COLO668 (cell line): ENCODE measurements around the gene MPG.
A peak's percentile ranks its signal among the peaks of the same experiment; 100 is the strongest.

Source experiments
- DNase-seq: peaks from one replicate; lab custom pipeline; 2025; ENCODE audit not compliant: unreplicated experiment; lab: John Stamatoyannopoulos, UW

The MPG gene

GRCh38 chr16:83060-83603, 5.1 kb downstream of the MPG start:
- no peak for DNase-seq

- DNase-seq, result peak; percentile 93
Measured at GRCh38 chr16:83781-84615, 6.0 kb downstream of the MPG start.

- DNase-seq, result peak; percentile 94
Measured at GRCh38 chr16:84718-85406, 6.8 kb downstream of the MPG start.

GRCh38 chr16:85407-85782, 7.4 kb downstream of the MPG start:
- no peak for DNase-seq

- DNase-seq, result no peak
Measured at GRCh38 chr16:85865-86264, 7.8 kb downstream of the MPG start.

GRCh38 chr16:86483-86952, 8.5 kb downstream of the MPG start:
- peak; percentile 16 for DNase-seq

- no peak for DNase-seq
Measured at GRCh38 chr16:88613-89012, 10.6 kb downstream of the MPG start.

- no peak for DNase-seq
Measured at GRCh38 chr16:89391-90302, 11.6 kb downstream of the MPG start.

GRCh38 chr16:91484-91883, 13.5 kb downstream of the MPG start:
- no peak for DNase-seq

- DNase-seq, result no peak
Measured at GRCh38 chr16:92431-93339, 14.7 kb downstream of the MPG start.

- no peak for DNase-seq
Measured at GRCh38 chr16:94918-95265, 16.9 kb downstream of the MPG start.

- peak; percentile 91 for DNase-seq
Measured at GRCh38 chr16:96935-97381, 18.9 kb downstream of the MPG start.

GRCh38 chr16:97822-98221, 19.8 kb downstream of the MPG start:
- DNase-seq, result no peak

- no peak for DNase-seq
Measured at GRCh38 chr16:100989-101388, 23.0 kb downstream of the MPG start.

- no peak for DNase-seq
Measured at GRCh38 chr16:101586-101985, 23.6 kb downstream of the MPG start.

- no peak for DNase-seq
Measured at GRCh38 chr16:102060-102855, 24.2 kb downstream of the MPG start.

GRCh38 chr16:104355-104754, 26.3 kb downstream of the MPG start:
- no peak for DNase-seq

- no peak for DNase-seq
Measured at GRCh38 chr16:104928-105327, 26.9 kb downstream of the MPG start.

- no peak for DNase-seq
Measured at GRCh38 chr16:105521-105920, 27.5 kb downstream of the MPG start.
